ENCODE measurements around the gene PITPNM3.

The PITPNM3 gene

GRCh38 chr17:6435968-6436367 lies 120.4 kb downstream of the PITPNM3 start:
- peak; percentile 60 for DNase-seq

- DNase-seq = no peak
Observed at GRCh38 chr17:6435051-6435450, 121.3 kb downstream of the PITPNM3 start, which contains the start of gene AIPL1. Gene AIPL1, minus strand, starts transcription at chr17:6435121. Its CDS starts 17 bp downstream, at chr17:6435104.

GRCh38 chr17:6430769-6431168 lies 125.6 kb downstream of the PITPNM3 start:
- no peak for DNase-seq

- no peak for DNase-seq
Observed at GRCh38 chr17:6429266-6429665, 127.1 kb downstream of the PITPNM3 start.

GRCh38 chr17:6428207-6428965 lies 128.0 kb downstream of the PITPNM3 start:
- no peak for DNase-seq

- DNase-seq = no peak
Observed at GRCh38 chr17:6427279-6427781, 129.0 kb downstream of the PITPNM3 start.

- DNase-seq = no peak
Observed at GRCh38 chr17:6426356-6427101, 129.8 kb downstream of the PITPNM3 start.

- no peak for DNase-seq
Observed at GRCh38 chr17:6425407-6425806, 130.9 kb downstream of the PITPNM3 start.

GRCh38 chr17:6423931-6424330 lies 132.4 kb downstream of the PITPNM3 start:
- DNase-seq = no peak

- no peak for DNase-seq
Observed at GRCh38 chr17:6422654-6423241, 133.6 kb downstream of the PITPNM3 start.

GRCh38 chr17:6421700-6422604 lies 134.4 kb downstream of the PITPNM3 start:
- peak; percentile 84 for DNase-seq

- no peak for DNase-seq
Observed at GRCh38 chr17:6420173-6420641, 136.1 kb downstream of the PITPNM3 start.

- DNase-seq = no peak
Observed at GRCh38 chr17:6415616-6416015, 140.7 kb downstream of the PITPNM3 start.

- peak; percentile 25 for DNase-seq
Observed at GRCh38 chr17:6413065-6413464, 143.3 kb downstream of the PITPNM3 start.

GRCh38 chr17:6408735-6409134 lies 147.6 kb downstream of the PITPNM3 start:
- no peak for DNase-seq

GRCh38 chr17:6408276-6408675 lies 148.1 kb downstream of the PITPNM3 start:
- no peak for DNase-seq

GRCh38 chr17:6402258-6402657 lies 154.1 kb downstream of the PITPNM3 start:
- no peak for DNase-seq
